Right lobe of liver (tissue), 6 donors: ENCODE data around the gene VAV2. TPM values are rescaled to one million over a fixed set of nuclear protein-coding genes. Genes with fewer than 3 reads are reported as not detected.

Experiments
- ATAC-seq, 4 donors: fragments of 200-7000 bp; cut with Tn5 transposase; one replicate each; pipeline ENCODE4 v1.9.1; 2020; ENCODE audit warnings: mild to moderate bottlenecking in 4 of 4, moderate library complexity in 4 of 4
- DNase-seq, 3 donors: peaks; one replicate each; pipeline ENCODE4 v3.0.0-alpha.2; 2020
- H3K27ac ChIP-seq, 3 donors: fragments of 200-600 bp; one replicate each; pipeline ENCODE4 v1.8.0; 2022
- H3K27me3 ChIP-seq, 2 donors: fragments of 200-600 bp; one replicate each; pipeline ENCODE4 v1.8.0; 2022
- H3K36me3 ChIP-seq, 4 donors: fragments of 200-600 bp; sonication (generic) in 1 of 4; one replicate each; pipeline versions ENCODE4 v1.5.1 to v1.8.0; 2017 to 2022; ENCODE audit warnings: control low read depth in 1 of 4
- H3K4me1 ChIP-seq, 4 donors: fragments of 200-600 bp; sonication (generic) in 1 of 4; one replicate each; pipeline versions ENCODE4 v1.5.1 to v1.8.0; 2017 to 2022; ENCODE audit warnings: control low read depth in 1 of 4
- H3K4me3 ChIP-seq, 3 donors: fragments of 200-600 bp; one replicate each; pipeline ENCODE4 v1.8.0; 2022
- H3K9me3 ChIP-seq, 4 donors: fragments of 200-600 bp; sonication (generic) in 1 of 4; one replicate each; pipeline versions ENCODE4 v1.5.1 to v1.8.0; 2017 to 2022; ENCODE audit warnings: control low read depth in 1 of 4
- CTCF ChIP-seq, 4 donors: fragments of 200-600 bp in 3 of 4; fragments of 450-650 bp in 1 of 4; IDR thresholded peaks; one replicate each; pipeline versions ENCODE4 v1.5.1 to v1.8.0; 2016 to 2022; ENCODE audit warnings: antibody characterized with exemption in 4 of 4, mild to moderate bottlenecking in 2 of 4
- POLR2A ChIP-seq: fragments of 450-650 bp; IDR thresholded peaks from one replicate; pipeline ENCODE4 v1.6.1; 2017; ENCODE audit warnings: antibody characterized with exemption, mild to moderate bottlenecking
- WGBS: methylation state at CpG from one replicate; pipeline ENCODE4 v1.1.6; 2018; ENCODE audit warnings: low coverage, low lambda C conversion rate; ENCODE audit not compliant: insufficient coverage; ENCODE audit errors: missing lambda C conversion rate; 5-methylcytosine and 5-hydroxymethylcytosine counted together
- intact Hi-C, 2 donors: fragments of 100-400 bp; cut with DNase I; formaldehyde crosslinking; loops; one replicate each; pipeline versions ENCODE4 v1.11.2 to v1.14.1; 2022
- total RNA-seq, 6 experiments: library from RNA; depleted of rRNA in 2 of 6; stranded (reverse); fragments of >200 nt in 2 of 6; fragmentation: NEBNext Ultra II Directional in 3 of 6; extraction: Animal tissue kit (Norgen Biotek cat#: 25700) in 3 of 6; gene quantifications; one replicate each; pipeline versions ENCODE4 v1.1.0 to v1.2.4, GENCODE V29; 2016 to 2023
- donor health status: DM: no; HTN: yes; CAD: no.
- donor health status: DM: no; HTN: no; CAD: no.
- donor health status: DM: no; HTN: no; CAD: no.
- donor health status: DM: no; HTN: yes; CAD: no.
- donor health status: DM: no; HTN: yes; CAD: no.

VAV2 gene
- total RNA-seq, 6 experiments from 2014 or later: 30.1 to 44.3 (median 34.9) TPM

- DNase-seq (peak; percentile 79 to 84 (median 84)), ATAC-seq (peak; percentile 72 to 82 (median 76))
- Histone ChIP-seq H3K4me3 (no peak overlapping the region), H3K36me3 (peaks cover 0 to 2% (median 0%) of the 10 kb centered on the region in 4 donors), H3K27ac (peak overlapping the region; percentile 50 to 77 (median 62)), H3K4me1 (peaks cover 0 to 6% (median under 1%) of the 10 kb centered on the region in 4 donors), H3K9me3 (no peaks in the 10 kb centered on the region), H3K27me3 (no peaks in the 10 kb centered on the region)
- WGBS: 17% methylated on average over 1 of the region's 7 CpGs
- no peak for TF ChIP-seq CTCF (IDR thresholded peaks at IDR 0.05)
- TF ChIP-seq POLR2A: peak; percentile 42
- intact Hi-C loops: no loop called here
Measured at GRCh38 chr9:133845440-133845839, 146.7 kb downstream of the VAV2 start.

GRCh38 chr9:133844881-133845410 lies 147.2 kb downstream of the VAV2 start:
- Histone ChIP-seq H3K9me3 (no peaks in the 10 kb centered on the region), H3K27me3 (no peaks in the 10 kb centered on the region), H3K27ac (peak overlapping the region; percentile 40 to 77 (median 58)), H3K4me1 (peaks cover 0 to 6% (median 3%) of the 10 kb centered on the region in 4 donors), H3K36me3 (peaks cover 0 to 2% (median 0%) of the 10 kb centered on the region in 4 donors), H3K4me3 (peak overlapping the region in 1 of 3 donors; percentile 16)
- 47% methylated on average over 11 of the region's 23 CpGs for WGBS
- intact Hi-C loops: no loop called here
- TF ChIP-seq CTCF (IDR thresholded peaks at IDR 0.05) (no peak), POLR2A (no peak)
- DNase-seq: no peak
- ATAC-seq: peak; percentile 12 to 20 (median 16)

GRCh38 chr9:133844398-133844784 lies 147.7 kb downstream of the VAV2 start:
- ATAC-seq: peak in 1 of 4 donors; percentile 3
- WGBS: 60% methylated on average over 2 of the region's 7 CpGs
- H3K27ac ChIP-seq: peak overlapping the region; percentile 40 to 77 (median 58)
- intact Hi-C loops: no loop called here
- H3K9me3 ChIP-seq: no peaks in the 10 kb centered on the region
- H3K4me3 ChIP-seq: peak overlapping the region in 1 of 3 donors; percentile 16
- TF ChIP-seq POLR2A (no peak), CTCF (IDR thresholded peaks at IDR 0.05) (no peak)
- H3K36me3 ChIP-seq: peaks cover 0 to 2% (median 0%) of the 10 kb centered on the region in 4 donors
- DNase-seq: no peak
- H3K4me1 ChIP-seq: peaks cover 0 to 6% (median 3%) of the 10 kb centered on the region in 4 donors
- no peaks in the 10 kb centered on the region for H3K27me3 ChIP-seq

DNA sequence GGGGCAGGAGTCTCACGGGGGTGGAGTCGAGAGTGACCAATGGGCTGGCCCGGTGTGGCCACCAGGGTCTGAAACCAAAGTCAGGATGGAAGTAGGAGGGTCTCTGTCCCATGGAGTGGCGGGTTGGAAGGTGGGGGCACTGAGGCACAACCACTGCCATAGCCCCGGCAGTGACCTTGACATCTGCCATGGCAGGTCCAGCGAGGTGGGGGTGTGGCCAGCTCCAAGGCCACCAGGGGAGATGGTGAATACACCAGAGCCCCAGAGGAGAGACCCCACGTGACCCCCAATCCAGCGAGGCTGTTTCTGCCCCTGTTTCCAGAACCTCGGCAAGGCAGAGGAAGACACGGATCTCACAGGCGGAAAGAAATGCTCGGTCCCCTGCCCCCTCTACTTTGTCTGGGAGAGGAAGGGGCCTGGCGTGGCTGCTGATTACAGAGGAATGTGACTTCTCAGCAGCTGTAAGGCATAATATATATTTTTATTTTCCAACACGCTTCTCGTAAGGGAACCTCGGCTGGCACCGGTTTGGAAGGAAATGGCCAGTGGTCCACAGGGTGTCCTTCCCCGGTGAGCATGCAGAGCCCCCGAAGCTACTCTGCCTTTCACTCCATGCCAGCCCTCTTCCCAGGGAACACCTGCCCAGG lies 148.2 kb downstream of the VAV2 start:
- Histone ChIP-seq H3K4me3 (no peak overlapping the region), H3K9me3 (no peaks in the 10 kb centered on the region), H3K36me3 (peaks cover 0 to 2% (median 0%) of the 10 kb centered on the region in 4 donors), H3K27me3 (no peaks in the 10 kb centered on the region), H3K27ac (peak overlapping the region in 2 of 3 donors; percentile 58 to 77), H3K4me1 (peaks cover 0 to 6% (median 3%) of the 10 kb centered on the region in 4 donors)
- 54% methylated on average over 11 of the region's 19 CpGs for WGBS
- no peak for DNase-seq
- ATAC-seq: peak in 1 of 4 donors; percentile 7
- TF ChIP-seq POLR2A: no peak
- TF ChIP-seq CTCF (IDR thresholded peaks at IDR 0.05): no peak
- intact Hi-C loops: no loop called here
